Right cardiac atrium (tissue), 5 donors: Measurements from ENCODE around the gene ASRGL1. TPM values are rescaled to one million over a fixed set of nuclear protein-coding genes. Genes with fewer than 3 reads are reported as not detected.

Source experiments
- ATAC-seq, 2 donors: fragments of 200-7000 bp; cut with Tn5 transposase; one replicate each; pipeline versions ENCODE4 v1.8.0 to v1.9.1; 2020; ENCODE audit warnings: moderate library complexity in 2 of 2, mild to moderate bottlenecking in 1 of 2
- DNase-seq, 3 donors: peaks; one replicate each; pipeline ENCODE4 v3.0.0-alpha.2; 2020
- H3K27ac ChIP-seq: one replicate; pipeline ENCODE4 v1.5.1; 2013; ENCODE audit warnings: mild to moderate bottlenecking, low read length, control low read depth, moderate library complexity
- H3K27me3 ChIP-seq: one replicate; pipeline ENCODE4 v1.6.1; 2013; ENCODE audit not compliant: control insufficient read depth, insufficient read depth
- H3K4me1 ChIP-seq: one replicate; pipeline ENCODE4 v1.6.1; 2013; ENCODE audit warnings: low read length; ENCODE audit not compliant: control insufficient read depth, insufficient read depth
- H3K4me3 ChIP-seq: one replicate; pipeline ENCODE4 v1.5.1; 2013; ENCODE audit warnings: low read length, control low read depth
- H3K9me3 ChIP-seq: one replicate; pipeline ENCODE4 v1.6.1; 2013; ENCODE audit warnings: low read length; ENCODE audit not compliant: control insufficient read depth
- WGBS: extraction: QIAGEN DNeasy Blood & Tissue Kit; methylation state at CpG from one replicate; pipeline ENCODE4 v1.1.7; 2013; 5-methylcytosine and 5-hydroxymethylcytosine counted together
- intact Hi-C, 4 donors: fragments of 100-400 bp; cut with DNase I; formaldehyde crosslinking; loops; one replicate each; pipeline versions ENCODE4 v1.11.0 to v1.14.0; 2022 to 2023
- polyA plus RNA-seq: library from polyadenylated mRNA; stranded (reverse); fragments of 200-250 nt; gene quantifications from one replicate; pipeline ENCODE4 v1.2.3, GENCODE V29; 2013
- total RNA-seq, 4 donors: library from RNA; stranded (reverse); fragmentation: NEBNext Ultra II Directional; extraction: Animal tissue kit (Norgen Biotek cat#: 25700); gene quantifications; one replicate each; pipeline ENCODE4 v1.2.1, GENCODE V29; 2021
- donor health status: healthy with polysubstance abuse.
- donor health status: DM: no; HTN: yes; CAD: no.
- donor health status: DM: no; HTN: no; CAD: no.
- donor health status: DM: no; HTN: yes; CAD: no; lungs with severe emphysema.
- donor health status: DM: yes; HTN: yes; CAD: no.

ASRGL1 gene
- total and polyA plus RNA-seq, 5 donors: 4.3 to 8.1 (median 5.3) TPM

- intact Hi-C loops: no loop called here
- H3K4me1 ChIP-seq: no peaks in the 10 kb centered on the region
- no peak overlapping the region for H3K27ac ChIP-seq
- WGBS: 63% methylated on average over 8 of the region's 8 CpGs
- no peaks in the 10 kb centered on the region for H3K9me3 ChIP-seq
- no peaks in the 10 kb centered on the region for H3K27me3 ChIP-seq
- peak in 1 of 2 donors; percentile 48 for ATAC-seq
- H3K4me3 ChIP-seq: no peak overlapping the region
- no peak for DNase-seq
Measured at GRCh38 chr11:62413060-62413696, 75.9 kb downstream of the ASRGL1 start.

DNA sequence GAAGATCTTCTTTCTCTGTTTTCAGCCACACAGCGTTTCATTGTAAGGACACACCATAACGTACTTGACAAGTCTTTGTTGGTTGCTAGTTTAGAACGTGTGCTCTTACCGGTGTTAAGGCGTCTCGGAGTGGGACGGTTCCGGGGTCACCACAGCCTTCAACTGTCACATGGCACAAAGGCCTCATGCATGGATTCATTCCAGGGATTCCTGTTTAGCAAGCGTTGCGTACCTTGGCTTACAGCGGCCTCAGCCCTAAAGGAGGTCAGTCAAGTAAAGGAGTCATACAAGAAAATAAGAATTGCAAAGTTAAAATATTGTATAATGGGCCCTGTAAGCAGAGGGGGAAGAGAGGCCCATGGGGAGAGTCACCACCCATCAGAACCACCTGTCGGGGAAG lies 79.3 kb downstream of the ASRGL1 start:
- H3K4me1 ChIP-seq: no peaks in the 10 kb centered on the region
- H3K27me3 ChIP-seq: no peaks in the 10 kb centered on the region
- WGBS: 89% methylated on average over 12 of the region's 12 CpGs
- intact Hi-C loops: no loop called here
- no peak overlapping the region for H3K4me3 ChIP-seq
- no peak overlapping the region for H3K27ac ChIP-seq
- no peaks in the 10 kb centered on the region for H3K9me3 ChIP-seq
- DNase-seq: no peak
- no peak for ATAC-seq

DNA sequence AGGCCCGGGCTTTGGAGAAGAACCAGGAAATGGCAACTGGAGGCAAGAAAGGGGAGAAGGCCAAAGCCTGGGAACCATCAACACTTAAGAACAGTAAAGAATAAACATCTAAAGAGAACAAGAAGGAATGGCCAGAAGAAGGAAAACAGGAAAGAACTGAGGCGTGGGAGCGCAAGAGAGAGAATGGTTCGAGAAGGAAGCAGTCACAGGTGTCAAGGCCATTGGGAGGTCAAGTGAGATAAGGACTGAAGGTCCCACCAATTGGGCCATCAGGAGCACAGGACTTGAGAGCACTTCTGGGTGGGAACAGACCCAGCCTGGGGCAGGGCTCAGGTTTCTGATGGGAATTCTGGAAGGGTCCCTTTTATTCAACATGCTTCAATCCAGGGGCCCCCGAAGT lies 80.9 kb downstream of the ASRGL1 start:
- no peak overlapping the region for H3K4me3 ChIP-seq
- ATAC-seq: no peak

DNA sequence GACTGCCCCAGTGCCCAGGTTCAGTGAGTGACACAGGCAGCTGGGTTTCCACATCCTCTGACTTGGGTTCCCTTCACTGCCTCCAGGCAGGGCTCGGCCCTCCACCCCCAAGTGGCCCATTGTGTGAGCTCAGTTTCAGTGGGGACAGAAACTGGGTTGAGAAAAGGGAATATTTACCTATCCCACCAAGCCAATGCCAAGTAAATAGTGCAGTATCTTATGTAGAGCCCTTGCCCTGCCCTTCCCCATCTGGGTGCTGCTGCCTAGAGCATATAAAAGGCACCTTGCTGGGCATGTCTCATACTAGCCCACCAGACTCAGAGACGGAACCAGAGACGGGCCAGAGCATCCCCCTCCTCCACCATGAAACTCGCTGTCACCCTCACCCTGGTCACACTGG lies 81.5 kb downstream of the ASRGL1 start, which contains the start of gene SCGB1A1:
SCGB1A1 (plus strand) TSS at position 301 of the 400 bp plus-strand sequence; CDS start at position 364, 63 bp downstream.
- H3K4me1 ChIP-seq: no peaks in the 10 kb centered on the region
- no peaks in the 10 kb centered on the region for H3K9me3 ChIP-seq
- no peak for ATAC-seq
- intact Hi-C loops: no loop called here
- no peak for DNase-seq
- no peaks in the 10 kb centered on the region for H3K27me3 ChIP-seq
- no peak within 1 kb of the TSS for H3K4me3 ChIP-seq
- WGBS: 84% methylated on average over 4 of the region's 4 CpGs
- peak within 1 kb of the TSS; percentile 75 for H3K27ac ChIP-seq

More for the DNA sequence above, 80.9 kb downstream of the ASRGL1 start:
- intact Hi-C loops: no loop called here
- Histone ChIP-seq H3K27me3 (no peaks in the 10 kb centered on the region), H3K9me3 (no peaks in the 10 kb centered on the region), H3K4me1 (no peaks in the 10 kb centered on the region), H3K27ac (no peak overlapping the region)
- 87% methylated on average over 5 of the region's 5 CpGs for WGBS
- DNase-seq: no peak

- ATAC-seq (peak in 1 of 2 donors; percentile 49), DNase-seq (no peak)
- WGBS: 26% methylated on average over 5 of the region's 5 CpGs
- Histone ChIP-seq H3K27me3 (no peaks in the 10 kb centered on the region), H3K4me3 (no peak overlapping the region), H3K4me1 (no peaks in the 10 kb centered on the region), H3K9me3 (no peaks in the 10 kb centered on the region), H3K27ac (peak overlapping the region; percentile 75)
- intact Hi-C loops: no loop called here
Measured at GRCh38 chr11:62419314-62419929, 82.2 kb downstream of the ASRGL1 start.

- WGBS: 37% methylated on average over 1 of the region's 1 CpG
- Histone ChIP-seq H3K27me3 (no peaks in the 10 kb centered on the region), H3K9me3 (no peaks in the 10 kb centered on the region), H3K27ac (no peak overlapping the region), H3K4me3 (no peak overlapping the region), H3K4me1 (no peaks in the 10 kb centered on the region)
- no peak for ATAC-seq
- no peak for DNase-seq
- intact Hi-C loops: loop anchor here in 1 of 4 donors (10.0 kb wide), 2 partner anchors 85 to 135 kb away; no protein-coding TSS in a partner anchor
Measured at GRCh38 chr11:62419943-62420342, 82.7 kb downstream of the ASRGL1 start.

DNA sequence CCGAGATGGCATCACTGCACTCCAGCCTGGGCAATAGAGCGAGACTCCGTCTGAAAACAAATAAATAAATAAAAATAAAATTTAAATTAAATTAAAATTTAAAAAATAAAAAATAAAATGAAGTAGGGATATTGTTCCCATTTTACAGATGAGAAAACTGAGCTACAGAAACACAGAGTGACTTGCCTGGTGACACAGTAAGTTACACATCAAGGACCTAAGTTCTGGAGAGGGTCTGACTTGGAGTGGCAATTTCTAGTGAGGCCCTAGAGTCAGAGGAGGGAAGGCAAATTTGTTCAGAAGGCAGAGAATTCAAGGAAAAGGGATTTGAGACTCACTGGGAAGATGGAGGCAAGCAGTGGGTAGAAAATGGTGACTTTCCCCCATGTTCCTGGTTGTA lies 83.6 kb downstream of the ASRGL1 start:
- Histone ChIP-seq H3K27ac (no peak overlapping the region), H3K4me1 (no peaks in the 10 kb centered on the region), H3K27me3 (no peaks in the 10 kb centered on the region), H3K4me3 (no peak overlapping the region), H3K9me3 (no peaks in the 10 kb centered on the region)
- intact Hi-C loops: loop anchor here in 1 of 4 donors (10.0 kb wide), 2 partner anchors 84 to 134 kb away; no protein-coding TSS in a partner anchor
- DNase-seq (no peak), ATAC-seq (no peak)
- 98% methylated on average over 3 of the region's 3 CpGs for WGBS

DNA sequence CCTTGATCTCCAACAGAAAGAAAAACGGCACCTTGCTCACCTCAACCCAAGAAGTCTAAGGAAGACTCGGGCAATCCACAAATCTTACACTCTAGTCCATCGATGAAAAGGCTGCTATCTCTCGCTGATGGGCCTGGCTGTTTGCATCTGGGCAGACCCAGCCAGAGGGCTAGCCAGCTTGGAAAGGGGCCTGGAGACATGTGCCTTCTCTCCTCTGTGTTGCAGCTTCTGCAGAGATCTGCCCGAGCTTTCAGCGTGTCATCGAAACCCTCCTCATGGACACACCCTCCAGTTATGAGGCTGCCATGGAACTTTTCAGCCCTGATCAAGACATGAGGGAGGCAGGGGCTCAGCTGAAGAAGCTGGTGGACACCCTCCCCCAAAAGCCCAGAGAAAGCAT lies 84.7 kb downstream of the ASRGL1 start:
- Histone ChIP-seq H3K4me1 (no peaks in the 10 kb centered on the region), H3K27me3 (no peaks in the 10 kb centered on the region), H3K4me3 (no peak overlapping the region), H3K27ac (no peak overlapping the region), H3K9me3 (no peaks in the 10 kb centered on the region)
- no peak for ATAC-seq
- intact Hi-C loops: loop anchor here in 1 of 4 donors (10.0 kb wide), 2 partner anchors 83 to 133 kb away; no protein-coding TSS in a partner anchor
- peak in 1 of 3 donors; percentile 66 for DNase-seq
- 65% methylated on average over 7 of the region's 7 CpGs for WGBS

- 86% methylated on average over 4 of the region's 4 CpGs for WGBS
- no peak for ATAC-seq
- intact Hi-C loops: loop anchor here in 1 of 4 donors (10.0 kb wide), 2 partner anchors 82 to 132 kb away; no protein-coding TSS in a partner anchor
- H3K9me3 ChIP-seq: no peaks in the 10 kb centered on the region
- H3K27me3 ChIP-seq: no peaks in the 10 kb centered on the region
- no peak for DNase-seq
- no peaks in the 10 kb centered on the region for H3K4me1 ChIP-seq
- H3K4me3 ChIP-seq: no peak overlapping the region
- no peak overlapping the region for H3K27ac ChIP-seq
Measured at GRCh38 chr11:62423012-62423411, 85.8 kb downstream of the ASRGL1 start.

GRCh38 chr11:62427630-62428233 lies 90.5 kb downstream of the ASRGL1 start:
- Histone ChIP-seq H3K27ac (no peak overlapping the region), H3K4me1 (peaks cover 3% of the 10 kb centered on the region), H3K27me3 (no peaks in the 10 kb centered on the region), H3K4me3 (no peak overlapping the region), H3K9me3 (no peaks in the 10 kb centered on the region)
- DNase-seq: no peak
- intact Hi-C loops: loop anchor here in 3 of 4 donors (5.0 to 10.0 kb wide), 3 partner anchors 77 to 127 kb away; no protein-coding TSS in a partner anchor
- WGBS: 54% methylated on average over 6 of the region's 6 CpGs
- no peak for ATAC-seq
